ENCODE data around the gene HOXB4. TPM values are rescaled to one million over a fixed set of nuclear protein-coding genes. Genes with fewer than 3 reads are reported as not detected.

HOXB4 gene
- total RNA-seq, 1 experiment from 2014 or later = 0.04 TPM

DNA sequence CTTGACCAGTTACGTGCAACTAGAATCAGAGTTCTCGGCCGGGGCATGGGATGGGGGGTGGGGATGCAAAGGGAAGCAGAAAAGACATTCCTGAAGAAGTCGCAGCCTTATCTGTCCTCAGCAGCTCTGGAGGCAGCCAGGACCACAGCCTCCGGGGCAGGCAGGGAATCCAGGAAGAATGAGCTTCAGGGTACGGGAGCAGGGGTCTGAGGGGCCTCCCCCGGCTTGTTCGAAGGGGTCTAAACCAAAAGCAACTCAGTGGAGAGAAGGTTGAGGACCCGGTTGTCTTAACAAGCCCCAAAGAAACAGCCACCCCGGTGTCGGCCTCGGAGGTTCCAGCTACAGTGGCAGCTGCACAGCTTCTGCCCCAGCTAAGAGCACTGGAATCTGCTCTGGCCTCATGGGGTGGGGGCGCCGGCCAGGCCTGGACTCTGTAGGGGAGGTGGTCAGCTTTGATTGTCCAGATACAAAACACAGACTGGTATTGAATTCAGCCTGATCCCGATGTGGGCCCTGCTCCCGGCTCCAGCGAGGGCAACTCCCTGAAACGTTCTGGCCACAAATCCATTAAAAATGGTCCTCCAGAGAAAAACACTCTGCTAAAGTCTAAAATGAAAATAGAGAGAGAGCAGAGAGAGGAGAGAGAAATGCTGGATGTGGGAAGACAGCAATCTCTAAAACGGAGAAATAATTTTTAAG, 7.7 kb downstream of the HOXB4 start (continued):
- TF ChIP-seq ARID4B (CRISPR knock-in tag; IDR thresholded peaks at IDR 0.05; ENCODE audit: borderline replicate concordance) (no peak), ETV6 (CRISPR knock-in tag; IDR thresholded peaks at IDR 0.05) (no peak)

DNA sequence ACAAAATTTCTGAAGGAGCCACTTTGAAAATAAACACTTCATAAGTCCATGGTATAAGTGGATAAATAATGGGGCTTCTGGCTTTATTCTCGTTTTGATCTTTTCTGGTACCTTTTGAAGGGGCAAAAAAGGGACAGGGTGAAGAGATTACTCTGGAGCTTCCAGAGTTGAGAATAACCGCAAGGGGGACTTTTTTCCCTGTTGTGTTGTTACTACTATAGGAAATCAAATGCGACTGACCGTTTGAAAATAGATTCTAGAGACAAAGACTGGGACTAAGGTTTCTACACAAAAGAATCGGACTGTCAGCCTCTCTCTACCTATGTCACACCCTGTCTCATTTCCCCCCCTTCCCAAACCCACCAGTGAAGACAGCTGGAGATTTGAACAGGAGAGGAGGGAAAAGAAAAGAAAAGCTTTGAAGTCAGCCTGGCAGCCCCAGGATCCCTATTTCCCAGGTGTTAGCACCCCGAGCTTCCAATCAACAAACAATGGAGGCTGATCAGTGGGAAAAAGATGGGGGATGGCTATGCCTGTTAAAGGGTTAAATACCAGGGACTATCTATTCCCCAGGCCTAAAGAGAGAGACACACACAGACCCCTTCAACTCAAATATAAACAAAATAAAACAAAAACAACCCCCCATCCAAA, 8.4 kb downstream of the HOXB4 start:
- Mint-ChIP-seq H3K27ac (no peak overlapping the region), H3K4me3 (no peak overlapping the region), H3K9me3 (no peaks in the 10 kb centered on the region), H3K4me1 (peaks cover 31% of the 10 kb centered on the region), H3K27me3 (ENCODE audit: low read depth) (no peaks in the 10 kb centered on the region), H3K36me3 (no peaks in the 10 kb centered on the region)
- no peak for DNase-seq (ENCODE audit: low spot score)
- CTCF ChIA-PET = interaction anchor here (1.0 to 1.2 kb wide), 4 partner anchors 19 to 77 kb away, joined by 3 to 5 read pairs (median 3); no protein-coding TSS in a partner anchor
- POLR2A ChIA-PET = interaction anchor here (0.5 to 0.6 kb wide), 2 partner anchors 20 to 1930 kb away, joined by 4 read pairs; no protein-coding TSS in a partner anchor
- TF ChIP-seq ZNF232 (CRISPR knock-in tag; IDR thresholded peaks at IDR 0.05) (no peak), EMX1 (CRISPR knock-in tag; IDR thresholded peaks at IDR 0.05) (no peak), IRF2 (CRISPR knock-in tag; IDR thresholded peaks at IDR 0.05; ENCODE audit: borderline replicate concordance, low read depth) (no peak), RELA (CRISPR knock-in tag; IDR thresholded peaks at IDR 0.05; ENCODE audit: borderline replicate concordance) (no peak), TEAD4 (CRISPR knock-in tag; IDR thresholded peaks at IDR 0.05) (no peak), ZNF219 (CRISPR knock-in tag; IDR thresholded peaks at IDR 0.05; ENCODE audit: borderline replicate concordance) (no peak), ZNF423 (CRISPR knock-in tag; IDR thresholded peaks at IDR 0.05) (no peak)
- TF ChIP-seq, protein P1, sequence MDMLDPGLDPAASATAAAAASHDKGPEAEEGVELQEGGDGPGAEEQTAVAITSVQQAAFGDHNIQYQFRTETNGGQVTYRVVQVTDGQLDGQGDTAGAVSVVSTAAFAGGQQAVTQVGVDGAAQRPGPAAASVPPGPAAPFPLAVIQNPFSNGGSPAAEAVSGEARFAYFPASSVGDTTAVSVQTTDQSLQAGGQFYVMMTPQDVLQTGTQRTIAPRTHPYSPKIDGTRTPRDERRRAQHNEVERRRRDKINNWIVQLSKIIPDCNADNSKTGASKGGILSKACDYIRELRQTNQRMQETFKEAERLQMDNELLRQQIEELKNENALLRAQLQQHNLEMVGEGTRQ (CRISPR knock-in tag; IDR thresholded peaks at IDR 0.05) = no peak
- no peak for ATAC-seq

GRCh38 chr17:48569240-48569582, 8.9 kb downstream of the HOXB4 start:
- ChIA-PET POLR2A (no interaction called here), CTCF (interaction anchor here (0.8 to 1.1 kb wide), 2 partner anchors 18 to 67 kb away, joined by 3 to 4 read pairs; no protein-coding TSS in a partner anchor)
- no peaks in the 10 kb centered on the region for H3K36me3 Mint-ChIP-seq
- peaks cover 33% of the 10 kb centered on the region for H3K4me1 Mint-ChIP-seq
- no peak overlapping the region for H3K27ac Mint-ChIP-seq
- ATAC-seq = no peak
- no peak for DNase-seq (ENCODE audit: low spot score)
- TF ChIP-seq ZNF532 (CRISPR knock-in tag; IDR thresholded peaks at IDR 0.05; ENCODE audit: borderline replicate concordance) (no peak), TCF7 (CRISPR knock-in tag; IDR thresholded peaks at IDR 0.05; ENCODE audit: low read depth) (no peak), ZNF396 (CRISPR knock-in tag; IDR thresholded peaks at IDR 0.05; ENCODE audit: borderline replicate concordance) (no peak), GRHL2 (CRISPR knock-in tag; IDR thresholded peaks at IDR 0.05; ENCODE audit: insufficient replicate concordance, severe bottlenecking) (no peak), CREM (CRISPR knock-in tag; IDR thresholded peaks at IDR 0.05) (no peak)
- H3K4me3 Mint-ChIP-seq = no peak overlapping the region
- H3K9me3 Mint-ChIP-seq = no peaks in the 10 kb centered on the region
- no peaks in the 10 kb centered on the region for H3K27me3 Mint-ChIP-seq (ENCODE audit: low read depth)
